Psoas muscle (tissue), 8 donors: ENCODE results near the gene SLC25A46. TPM values are rescaled to one million over a fixed set of nuclear protein-coding genes. Genes with fewer than 3 reads are reported as not detected.

Source experiments
- ATAC-seq, 4 donors: fragments of 200-7000 bp; cut with Tn5 transposase; one replicate each; pipeline ENCODE4 v1.9.1; 2020; ENCODE audit warnings: moderate library complexity in 3 of 4, mild to moderate bottlenecking in 2 of 4
- DNase-seq, 2 donors: peaks; one replicate each; pipeline ENCODE4 v3.0.0-alpha.2; 2020
- H3K27ac ChIP-seq: fragments of 200-600 bp; one replicate; pipeline ENCODE4 v1.8.0; 2022
- H3K27me3 ChIP-seq, 3 donors: fragments of 200-600 bp in 1 of 3; one replicate each; pipeline versions ENCODE4 v1.6.1 to v1.8.0; 2013 to 2022; ENCODE audit warnings: low read length in 2 of 3, mild to moderate bottlenecking in 2 of 3, moderate library complexity in 1 of 3; ENCODE audit not compliant: insufficient read depth in 3 of 3
- H3K36me3 ChIP-seq, 2 donors: fragments of 200-600 bp in 1 of 2; one replicate each; pipeline versions ENCODE4 v1.6.1 to v1.8.0; 2013 to 2022; ENCODE audit warnings: low read depth in 1 of 2, mild to moderate bottlenecking in 1 of 2, moderate library complexity in 1 of 2; ENCODE audit not compliant: insufficient read depth in 1 of 2
- H3K4me1 ChIP-seq: fragments of 200-600 bp; one replicate; pipeline ENCODE4 v1.8.0; 2022
- H3K4me3 ChIP-seq: fragments of 200-600 bp; one replicate; pipeline ENCODE4 v1.8.0; 2022; ENCODE audit warnings: mild to moderate bottlenecking
- H3K9me3 ChIP-seq: fragments of 200-600 bp; one replicate; pipeline ENCODE4 v1.8.0; 2022
- CTCF ChIP-seq: fragments of 200-600 bp; IDR thresholded peaks from one replicate; pipeline ENCODE4 v1.8.0; 2022; ENCODE audit warnings: antibody characterized with exemption
- WGBS, 3 donors: extraction: QIAGEN DNeasy Blood & Tissue Kit; methylation state at CpG; one replicate each; pipeline versions ENCODE4 v1.1.6 to v1.1.7; 2013; 5-methylcytosine and 5-hydroxymethylcytosine counted together
- intact Hi-C, 2 donors: fragments of 100-400 bp; cut with DNase I; formaldehyde crosslinking; loops; one replicate each; pipeline versions ENCODE4 v1.11.0 to v1.14.2; 2022
- polyA plus RNA-seq, 3 donors: library from polyadenylated mRNA; stranded (reverse); fragments of 200-250 nt; gene quantifications; one replicate each; pipeline ENCODE4 v1.2.3, GENCODE V29; 2013
- total RNA-seq, 4 donors: library from RNA; stranded (reverse); fragmentation: NEBNext Ultra II Directional in 2 of 4; extraction: Animal tissue kit (Norgen Biotek cat#: 25700) in 2 of 4; gene quantifications; one replicate each; pipeline versions ENCODE4 v1.2.1 to v1.2.4, GENCODE V29; 2021 to 2023
- donor health status: healthy with polysubstance abuse.
- donor health status: DM: no; HTN: no; CAD: no; lungs with moderate emphysema.
- donor health status: Bipolar disorder and iron deficiency.
- donor health status: healthy.
- donor health status: DM: yes; HTN: yes; CAD: no.
- donor health status: DM: no; HTN: no; CAD: no.
- donor health status: DM: no; HTN: no; CAD: no.
- donor health status: DM: yes; HTN: yes; CAD: no.

Gene SLC25A46
- total and polyA plus RNA-seq, 7 donors, result 26.6 to 91.9 (median 60.6) TPM

- ATAC-seq, result no peak
- H3K27me3 ChIP-seq, result no peaks in the 10 kb centered on the region
- 86 to 97% (median 88%) methylated on average over 1 of the region's 1 CpG for WGBS, 3 donors
- no peak for DNase-seq
- H3K4me1 ChIP-seq, result no peaks in the 10 kb centered on the region
- no peaks in the 10 kb centered on the region for H3K9me3 ChIP-seq
- H3K36me3 ChIP-seq, result peaks cover 4 to 88% of the 10 kb centered on the region in 2 donors
- TF ChIP-seq CTCF, result no peak
- no peak overlapping the region for H3K27ac ChIP-seq
- intact Hi-C loops, result loop anchor here in 1 of 2 donors (10.0 kb wide), 1 partner anchor 315 kb away; the partner anchor contains the start of gene TSLP
- H3K4me3 ChIP-seq, result no peak overlapping the region
Measured at GRCh38 chr5:110760158-110760557, 21.4 kb downstream of the SLC25A46 start.

- no peak for TF ChIP-seq CTCF
- Histone ChIP-seq H3K36me3 (peaks cover 0 to 8% of the 10 kb centered on the region in 2 donors), H3K9me3 (no peaks in the 10 kb centered on the region), H3K27me3 (no peaks in the 10 kb centered on the region), H3K4me3 (no peak overlapping the region), H3K27ac (no peak overlapping the region), H3K4me1 (no peaks in the 10 kb centered on the region)
- WGBS, 3 donors, result 77 to 83% (median 81%) methylated on average over 4 of the region's 4 CpGs
- ATAC-seq (no peak), DNase-seq (no peak)
- intact Hi-C loops, result loop anchor here in 1 of 2 donors (10.0 kb wide), 1 partner anchor 307 kb away; the partner anchor contains the start of gene TSLP
Measured at GRCh38 chr5:110768138-110768860, 29.5 kb downstream of the SLC25A46 start.

- Histone ChIP-seq H3K36me3 (no peaks in the 10 kb centered on the region), H3K9me3 (no peaks in the 10 kb centered on the region), H3K4me3 (no peak overlapping the region), H3K4me1 (no peaks in the 10 kb centered on the region), H3K27me3 (peaks cover 0 to under 1% (median 0%) of the 10 kb centered on the region in 3 donors), H3K27ac (no peak overlapping the region)
- no peak for TF ChIP-seq CTCF
- ATAC-seq (no peak), DNase-seq (no peak)
- 24 to 44% (median 33%) methylated on average over 5 of the region's 5 CpGs for WGBS, 3 donors
- intact Hi-C loops, result loop anchor here in 1 of 2 donors (10.0 kb wide), 1 partner anchor 306 kb away; the partner anchor contains the start of gene TSLP
Measured at GRCh38 chr5:110769000-110769681, 30.3 kb downstream of the SLC25A46 start.

- H3K4me1 ChIP-seq, result no peaks in the 10 kb centered on the region
- no peak for TF ChIP-seq CTCF
- H3K9me3 ChIP-seq, result no peaks in the 10 kb centered on the region
- no peak for ATAC-seq
- H3K27me3 ChIP-seq, result peaks cover 0 to 2% (median 0%) of the 10 kb centered on the region in 3 donors
- no peak overlapping the region for H3K27ac ChIP-seq
- H3K36me3 ChIP-seq, result no peaks in the 10 kb centered on the region
- no peak overlapping the region for H3K4me3 ChIP-seq
- intact Hi-C loops, result no loop called here
- DNase-seq, result no peak
Measured at GRCh38 chr5:110770286-110770685, 31.5 kb downstream of the SLC25A46 start.
